GM21526 (cell line): ENCODE results near the gene ARHGEF35.
"Not testable (repeated sequence)": the region's sequence is repeated elsewhere in the genome, so short reads cannot be mapped to it uniquely, and the experiment has no call there.

ENCODE experiments used
- ATAC-seq: cut with Tn5 transposase; IDR thresholded peaks from one replicate; pipeline ENCODE4 v1.9.1; 2021; ENCODE audit warnings: moderate library complexity; ENCODE audit not compliant: unreplicated experiment, low FRiP score

The ARHGEF35 gene

DNA sequence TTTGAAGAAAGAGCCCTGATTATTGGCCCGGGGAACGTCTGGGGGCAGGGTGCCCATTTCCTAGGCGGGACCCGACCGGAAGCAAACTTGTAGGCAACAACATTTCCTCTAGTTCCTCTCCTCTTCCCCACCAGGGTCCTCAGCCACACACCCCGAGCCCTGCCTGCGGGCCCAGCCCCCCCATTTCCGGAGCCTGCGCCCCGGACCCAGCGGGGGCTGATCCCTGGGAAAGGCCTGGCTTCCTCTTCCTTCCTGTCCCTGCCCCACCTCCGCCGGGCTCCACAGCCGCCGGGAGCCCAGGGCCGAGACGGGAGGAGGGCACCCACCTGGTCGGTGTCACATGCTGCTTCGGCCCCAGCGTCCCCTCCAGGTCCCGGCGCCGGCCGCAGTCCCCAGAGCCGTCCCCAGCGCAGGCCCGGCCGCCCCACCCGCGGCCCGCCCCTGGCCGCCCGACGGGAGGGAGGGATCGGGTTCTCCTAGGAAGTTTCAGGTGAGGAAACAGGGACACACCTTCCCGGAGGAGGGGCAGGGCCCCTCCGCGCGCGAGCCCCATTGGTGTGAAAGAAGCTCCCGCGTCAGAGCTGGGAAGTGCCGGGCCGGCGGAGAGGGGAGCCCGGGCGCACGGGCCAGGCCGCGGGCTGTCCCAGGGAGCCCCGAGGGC, at the start of gene ARHGEF35:
TSS of gene ARHGEF35 (minus strand) at position 622 of the 661 bp plus-strand sequence. CDS start 7,450 bp downstream, outside the sequence.
- ATAC-seq = peak; percentile 60

DNA sequence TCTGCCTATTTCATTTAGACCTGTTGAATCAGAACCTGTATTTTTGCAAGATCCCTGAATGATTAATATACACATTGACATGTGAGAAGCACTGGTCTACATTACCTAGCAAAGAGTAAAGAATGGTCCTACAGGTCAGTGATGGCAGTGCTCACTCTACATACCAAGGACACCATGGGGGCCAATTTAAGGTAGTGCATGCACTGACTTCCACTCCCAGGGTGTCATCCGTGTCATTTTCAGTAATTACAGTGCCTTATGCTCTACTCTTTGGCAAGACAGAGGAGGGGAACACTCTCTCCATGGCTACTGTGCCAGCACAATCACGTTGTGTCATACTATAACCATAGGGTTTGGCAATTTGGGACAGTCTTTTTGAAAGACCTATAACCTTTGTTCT, 49.7 kb upstream of the ARHGEF35 start:
- ATAC-seq = not testable (repeated sequence)

DNA sequence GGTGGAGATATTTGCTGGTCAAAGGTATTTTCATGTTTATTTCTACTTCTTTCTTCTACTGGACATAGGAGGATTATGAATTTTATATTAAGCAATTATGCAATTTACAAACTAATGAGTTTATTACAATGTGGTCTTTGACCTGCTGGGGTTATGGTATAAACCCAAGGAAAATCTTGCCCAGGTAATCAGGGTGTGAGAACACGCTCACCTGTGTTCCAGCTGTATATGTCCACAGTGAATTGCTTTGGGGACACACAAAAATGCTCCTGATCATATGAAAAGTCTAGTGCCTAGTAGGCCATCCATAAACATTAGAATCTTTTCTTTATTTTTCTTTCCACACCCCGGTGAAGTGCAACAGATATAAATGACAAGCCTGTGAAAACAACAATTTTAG, 43.7 kb upstream of the ARHGEF35 start, which contains the start of gene OR2A42:
TSS of gene OR2A42 (minus strand) at position 241 of the 400 bp plus-strand sequence. CDS start 6,762 bp downstream, outside the sequence.
- not testable (repeated sequence) for ATAC-seq

DNA sequence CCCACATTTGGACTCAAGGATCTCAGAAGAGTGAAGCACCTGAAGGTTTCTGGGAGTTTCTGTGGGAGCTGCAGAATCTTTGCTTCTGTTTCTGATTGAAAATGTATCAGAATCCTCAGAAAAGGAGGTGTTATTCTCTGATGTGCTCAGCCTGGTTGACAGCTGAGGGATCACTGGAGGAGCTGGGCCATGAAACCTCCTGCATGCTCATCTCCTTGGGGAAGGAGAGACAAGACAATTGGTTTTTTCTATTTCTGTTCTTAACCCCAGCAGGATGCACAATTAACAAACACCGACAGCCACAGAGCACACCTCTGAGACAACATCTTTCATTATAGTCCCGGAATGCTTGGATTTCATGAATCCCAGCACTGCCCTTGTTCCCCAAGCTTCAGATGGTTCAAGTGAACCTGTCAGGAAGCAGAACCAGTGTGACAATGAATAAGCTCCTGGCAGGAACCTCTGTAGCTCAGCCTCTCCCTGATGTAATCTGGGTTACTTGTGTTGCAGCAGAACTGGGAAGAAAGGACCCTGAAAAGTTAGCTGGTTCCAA, 43.0 kb upstream of the ARHGEF35 start:
- not testable (repeated sequence) for ATAC-seq

- not testable (repeated sequence) for ATAC-seq
These were observed 37.4 kb upstream of the ARHGEF35 start for GRCh38 chr7:144233039-144233438.

- not testable (repeated sequence) for ATAC-seq
These were observed 35.4 kb upstream of the ARHGEF35 start for GRCh38 chr7:144231027-144231426.

GRCh38 chr7:144228810-144229209, 33.2 kb upstream of the ARHGEF35 start:
- not testable (repeated sequence) for ATAC-seq

DNA sequence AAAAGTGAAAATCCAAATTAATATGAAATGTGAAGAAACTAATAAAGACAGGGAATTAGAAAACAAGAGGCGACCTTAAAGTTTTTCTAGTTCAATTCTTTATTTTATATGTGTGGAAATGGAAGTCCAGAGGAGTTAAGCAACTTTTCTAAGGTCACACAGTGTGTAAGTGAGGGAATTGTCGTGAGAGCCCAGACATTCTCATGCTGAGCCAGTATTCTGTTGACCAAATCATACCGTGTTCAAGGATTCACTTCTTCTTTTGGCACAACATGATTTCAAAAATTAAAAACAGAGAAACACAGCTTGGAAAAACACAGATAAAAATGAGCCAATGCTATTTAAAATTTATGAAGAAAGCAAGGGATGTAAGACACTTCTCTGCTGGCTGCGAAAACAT, 31.2 kb upstream of the ARHGEF35 start:
- ATAC-seq = not testable (repeated sequence)

DNA sequence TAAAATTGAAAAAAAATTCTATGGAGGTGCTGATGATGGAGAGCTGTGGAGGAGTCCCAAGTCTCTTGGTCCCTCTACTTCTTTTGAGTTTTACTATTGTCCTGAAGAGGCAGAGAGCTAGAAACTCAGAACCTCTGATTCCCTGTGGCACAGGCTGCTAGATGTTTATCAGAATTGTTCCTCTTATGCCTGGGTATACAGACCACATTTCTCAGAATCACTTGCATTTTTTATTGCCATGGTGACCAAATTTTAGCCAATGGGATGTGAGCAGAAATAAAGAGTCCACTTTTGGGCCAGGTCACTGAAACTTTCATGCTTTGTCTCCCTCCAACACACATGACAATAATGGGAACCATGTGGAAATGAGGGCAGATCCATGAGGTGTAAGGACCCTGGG, 28.0 kb upstream of the ARHGEF35 start:
- not testable (repeated sequence) for ATAC-seq

GRCh38 chr7:144220531-144220930, 24.9 kb upstream of the ARHGEF35 start:
- ATAC-seq = not testable (repeated sequence)

DNA sequence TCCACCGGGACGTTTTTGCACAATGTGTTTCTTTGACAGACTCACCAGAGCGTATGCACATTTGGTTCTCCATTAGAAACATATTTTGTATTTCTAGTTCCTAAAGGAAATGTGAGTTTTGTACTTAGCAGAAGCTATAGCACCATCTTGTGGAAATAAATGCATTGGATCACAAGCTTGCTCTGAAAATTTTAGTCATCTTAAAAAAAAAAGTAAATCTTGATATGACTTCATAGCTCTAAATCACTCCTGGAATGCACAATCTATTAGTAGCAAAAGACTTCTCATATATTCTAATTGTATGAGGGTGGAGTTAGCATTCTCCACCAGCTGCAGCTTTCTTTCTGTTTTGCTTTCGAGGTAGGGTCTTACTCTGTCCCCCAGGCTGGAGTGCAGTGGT, 23.5 kb upstream of the ARHGEF35 start:
- ATAC-seq = peak; percentile 61

DNA sequence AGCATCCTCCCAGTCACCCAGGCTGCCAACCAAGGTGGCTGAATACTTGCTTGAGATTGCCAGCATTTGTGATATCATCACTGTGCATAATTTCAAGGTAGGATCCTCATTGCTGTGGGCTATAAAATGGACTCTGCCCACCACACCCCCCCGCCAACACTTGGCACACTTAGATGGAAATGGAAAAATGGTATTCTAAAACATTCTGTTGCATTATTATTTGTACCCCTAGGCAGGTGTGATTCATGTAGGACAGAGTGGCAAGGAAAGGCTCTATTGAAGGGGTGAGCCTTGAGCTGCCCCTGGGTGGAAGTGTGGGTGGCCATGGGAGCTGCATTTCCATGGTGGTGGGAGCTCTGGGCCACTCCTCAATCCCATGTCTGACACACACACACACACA, 22.9 kb upstream of the ARHGEF35 start:
- ATAC-seq = not testable (repeated sequence)

DNA sequence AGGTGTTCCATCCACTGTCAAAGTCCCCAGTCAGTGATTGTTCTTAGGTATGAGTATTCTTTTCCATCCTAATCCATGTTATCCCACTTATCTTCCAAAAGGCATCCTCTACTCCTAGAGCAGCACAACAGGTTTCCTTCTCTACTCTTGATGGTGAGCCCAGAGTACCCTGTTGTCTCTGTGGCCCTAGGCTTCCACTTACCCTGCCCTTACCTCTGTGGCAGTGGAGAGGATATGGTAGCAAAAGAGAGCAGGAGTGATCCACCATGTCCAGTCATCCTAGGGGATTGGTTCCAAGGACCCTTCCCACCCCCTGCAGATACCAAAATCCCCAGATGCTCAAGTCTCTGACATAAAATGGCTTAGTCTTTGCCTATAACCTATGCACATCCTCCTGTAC, 21.6 kb upstream of the ARHGEF35 start:
- not testable (repeated sequence) for ATAC-seq

GRCh38 chr7:144205306-144205705, 9.7 kb upstream of the ARHGEF35 start:
- not testable (repeated sequence) for ATAC-seq

DNA sequence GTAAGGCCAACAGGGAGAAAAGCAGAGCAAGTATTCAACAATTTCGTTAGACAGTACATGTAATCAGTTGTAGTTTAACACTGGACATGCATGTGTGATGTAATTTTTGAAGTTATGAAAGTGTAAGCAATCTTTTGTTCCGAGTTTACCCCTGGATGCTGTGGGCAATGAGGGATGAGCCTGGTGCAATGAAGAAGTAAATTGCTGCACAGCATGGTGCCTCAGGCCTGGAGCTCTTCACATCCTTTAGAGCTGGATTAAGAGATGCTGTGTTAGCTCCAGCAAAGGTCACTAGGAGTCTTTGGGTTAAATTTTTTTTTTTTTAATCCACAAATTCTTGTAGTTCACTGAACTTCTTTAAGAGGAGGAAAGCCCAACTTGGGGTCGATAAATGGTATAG, 7.5 kb upstream of the ARHGEF35 start:
- not testable (repeated sequence) for ATAC-seq

DNA sequence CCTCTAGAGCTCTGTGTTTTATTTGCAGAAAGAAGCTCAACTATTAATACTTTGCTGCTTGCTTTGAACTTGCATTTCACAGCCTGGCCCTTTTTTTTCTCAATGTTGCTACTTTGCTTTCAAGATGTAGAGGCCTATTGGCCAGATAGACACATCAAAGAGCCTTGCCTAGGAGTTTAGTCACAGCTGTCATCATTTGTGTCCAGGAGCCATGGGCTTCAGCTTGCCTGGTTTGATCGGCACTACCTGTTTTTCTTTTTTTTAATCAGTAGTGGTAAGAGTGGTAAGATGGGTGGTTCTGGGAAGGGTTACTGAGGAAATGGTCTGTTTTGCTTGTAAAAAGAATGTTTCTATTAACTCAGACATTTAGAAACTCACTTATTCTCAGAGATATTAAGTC, 6.3 kb upstream of the ARHGEF35 start:
- not testable (repeated sequence) for ATAC-seq

GRCh38 chr7:144198934-144199333, 3.3 kb upstream of the ARHGEF35 start:
- ATAC-seq = not testable (repeated sequence)

DNA sequence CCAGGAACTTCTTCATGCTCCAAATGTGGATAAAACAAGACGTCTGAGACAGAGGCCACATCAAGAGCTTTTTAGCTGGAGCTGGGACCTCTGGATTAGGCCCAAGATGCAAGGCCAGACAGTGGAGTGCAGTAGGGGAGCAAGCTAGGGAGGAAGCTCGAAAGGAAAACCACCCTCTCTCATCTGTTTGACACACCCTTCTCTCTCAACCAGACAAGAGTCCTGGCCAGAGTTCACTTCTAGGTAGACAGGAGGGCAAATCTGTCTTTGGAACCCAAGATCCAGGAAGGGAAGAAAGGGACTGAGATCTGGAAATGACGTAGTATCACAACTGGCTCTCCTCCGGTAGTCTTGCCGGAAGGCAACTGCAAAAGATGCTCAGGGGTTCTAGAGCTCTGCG, 1.2 kb downstream of the ARHGEF35 start:
- not testable (repeated sequence) for ATAC-seq

DNA sequence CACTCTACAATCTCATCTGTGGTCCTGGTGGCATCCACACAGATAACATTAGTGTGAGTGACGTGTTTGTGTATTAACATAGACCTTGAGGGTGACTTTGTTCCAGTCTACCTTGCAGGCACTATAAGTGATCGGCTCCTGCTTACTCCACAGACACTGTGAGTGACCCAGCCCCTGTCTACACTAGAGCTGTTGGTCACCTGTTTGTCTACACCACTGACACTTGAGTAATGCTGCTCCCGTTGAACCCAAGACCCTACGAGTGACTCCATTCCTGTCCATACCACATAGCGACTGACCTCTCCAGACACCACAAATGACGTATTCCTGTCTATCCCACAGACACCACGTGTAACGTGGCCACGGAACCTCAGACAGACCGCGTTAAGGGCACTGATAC, 1.9 kb downstream of the ARHGEF35 start:
- not testable (repeated sequence) for ATAC-seq

GRCh38 chr7:144188578-144189171, 7.0 kb downstream of the ARHGEF35 start:
- not testable (repeated sequence) for ATAC-seq

- not testable (repeated sequence) for ATAC-seq
These were observed 7.8 kb downstream of the ARHGEF35 start for GRCh38 chr7:144187848-144188247.

DNA sequence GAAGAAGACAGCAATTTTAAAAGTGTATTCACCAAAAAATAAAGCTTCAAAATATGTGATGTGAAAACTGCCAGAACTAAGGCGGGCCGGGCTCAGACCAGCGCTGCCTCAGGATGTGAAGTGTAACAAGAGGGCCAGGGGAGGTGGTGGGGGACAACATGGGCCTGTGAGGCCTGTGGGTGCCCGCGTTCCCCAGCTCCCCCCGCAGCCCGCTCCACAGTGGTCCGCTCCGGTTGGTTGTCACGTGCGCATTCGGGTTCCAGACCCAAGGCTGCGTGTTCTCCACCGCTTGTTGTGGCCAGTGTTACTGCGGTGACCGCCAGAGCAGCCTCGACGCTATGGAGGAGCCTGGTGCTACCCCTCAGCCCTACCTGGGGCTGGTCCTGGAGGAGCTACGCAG, 12.5 kb downstream of the ARHGEF35 start, which contains the start of gene CTAGE4:
TSS of gene CTAGE4 (plus strand) at position 301 of the 400 bp plus-strand sequence. CDS start at position 339, 38 bp downstream.
- ATAC-seq = not testable (repeated sequence)
